RCC 7860 (cell line): Measurements from ENCODE around the gene SLC39A11.
A peak's percentile ranks its signal among the peaks of the same experiment; 100 is the strongest.
"Not testable (repeated sequence)": the region's sequence is repeated elsewhere in the genome, so short reads cannot be mapped to it uniquely, and the experiment has no call there.

Source experiments
- DNase-seq: peaks from one replicate; pipeline ENCODE4 v3.0.0-alpha.2; 2015; ENCODE audit warnings: low spot score
- FAIRE-seq: peaks from 2 replicates; lab custom pipeline; 2012; peaks lifted over from hg19 to GRCh38; lab: Jason Lieb, UNC

Gene SLC39A11

GRCh38 chr17:72955391-72956140, 136.9 kb downstream of the SLC39A11 start:
- FAIRE-seq (no peak), DNase-seq (no peak)

GRCh38 chr17:72954579-72954978, 137.9 kb downstream of the SLC39A11 start:
- DNase-seq (no peak), FAIRE-seq (no peak)

GRCh38 chr17:72953621-72954020, 138.9 kb downstream of the SLC39A11 start:
- FAIRE-seq, result no peak
- DNase-seq, result peak; percentile 9

- DNase-seq (no peak), FAIRE-seq (no peak)
These were observed 139.7 kb downstream of the SLC39A11 start for GRCh38 chr17:72952641-72953315.

GRCh38 chr17:72952220-72952619, 140.3 kb downstream of the SLC39A11 start:
- FAIRE-seq (no peak), DNase-seq (no peak)

- FAIRE-seq (no peak), DNase-seq (no peak)
These were observed 142.1 kb downstream of the SLC39A11 start for GRCh38 chr17:72950242-72950931.

GRCh38 chr17:72948115-72948514, 144.4 kb downstream of the SLC39A11 start:
- DNase-seq (no peak), FAIRE-seq (no peak)

- FAIRE-seq (no peak), DNase-seq (no peak)
These were observed 145.0 kb downstream of the SLC39A11 start for GRCh38 chr17:72947475-72947874.

- no peak for FAIRE-seq
- no peak for DNase-seq
These were observed 145.8 kb downstream of the SLC39A11 start for GRCh38 chr17:72946696-72947095.

- DNase-seq (no peak), FAIRE-seq (no peak)
These were observed 146.3 kb downstream of the SLC39A11 start for GRCh38 chr17:72946156-72946555.

- DNase-seq (no peak), FAIRE-seq (no peak)
These were observed 147.0 kb downstream of the SLC39A11 start for GRCh38 chr17:72945473-72945872.

- no peak for FAIRE-seq
- DNase-seq, result no peak
These were observed 148.4 kb downstream of the SLC39A11 start for GRCh38 chr17:72943826-72944689.

- DNase-seq (no peak), FAIRE-seq (no peak)
These were observed 149.9 kb downstream of the SLC39A11 start for GRCh38 chr17:72942579-72942978.

GRCh38 chr17:72940496-72940895, 152.0 kb downstream of the SLC39A11 start:
- FAIRE-seq, result no peak
- DNase-seq, result no peak

- DNase-seq (no peak), FAIRE-seq (no peak)
These were observed 154.0 kb downstream of the SLC39A11 start for GRCh38 chr17:72938482-72938881.

- DNase-seq, result no peak
- FAIRE-seq, result no peak
These were observed 154.8 kb downstream of the SLC39A11 start for GRCh38 chr17:72937707-72938106.

GRCh38 chr17:72937254-72937653, 155.2 kb downstream of the SLC39A11 start:
- not testable (repeated sequence) for DNase-seq, FAIRE-seq

- no peak for FAIRE-seq
- DNase-seq, result no peak
These were observed 156.5 kb downstream of the SLC39A11 start for GRCh38 chr17:72935984-72936383.

- DNase-seq (no peak), FAIRE-seq (no peak)
These were observed 157.6 kb downstream of the SLC39A11 start for GRCh38 chr17:72934927-72935326.

- peak; percentile 98 for FAIRE-seq
- DNase-seq, result peak; percentile 96
These were observed 160.9 kb downstream of the SLC39A11 start for GRCh38 chr17:72931635-72932034.

- FAIRE-seq, result no peak
- DNase-seq, result peak; percentile 31
These were observed 161.3 kb downstream of the SLC39A11 start for GRCh38 chr17:72931163-72931562.
